Heart left ventricle (tissue), 16 donors: Measurements from ENCODE around the gene USP54. TPM values are rescaled to one million over a fixed set of nuclear protein-coding genes. Genes with fewer than 3 reads are reported as not detected.

Experiments used
- ATAC-seq, 4 donors: fragments of 200-7000 bp; cut with Tn5 transposase; one replicate each; pipeline ENCODE4 v1.9.1; 2020 to 2022; ENCODE audit warnings: moderate library complexity in 4 of 4, mild to moderate bottlenecking in 3 of 4, moderate number of reproducible peaks in 1 of 4
- DNase-seq, 5 donors: peaks; one replicate each; pipeline ENCODE4 v3.0.0-alpha.2; 2020
- H3K27ac ChIP-seq, 12 donors: fragments of 200-600 bp; sonication (generic) in 4 of 12; one replicate each; pipeline versions ENCODE4 v1.5.0 to v1.8.0; 2016 to 2022; ENCODE audit warnings: mild to moderate bottlenecking in 2 of 12
- H3K27me3 ChIP-seq, 9 donors: fragments of 200-600 bp; sonication (generic) in 2 of 9; one replicate each; pipeline versions ENCODE4 v1.5.1 to v1.8.0; 2016 to 2022; ENCODE audit warnings: mild to moderate bottlenecking in 3 of 9
- H3K36me3 ChIP-seq, 9 donors: fragments of 200-600 bp; sonication (generic) in 2 of 9; one replicate each; pipeline versions ENCODE4 v1.5.0 to v1.8.0; 2018 to 2022; ENCODE audit warnings: mild to moderate bottlenecking in 2 of 9
- H3K4me1 ChIP-seq, 12 donors: fragments of 200-600 bp; sonication (generic) in 4 of 12; one replicate each; pipeline versions ENCODE4 v1.5.0 to v1.8.0; 2016 to 2022; ENCODE audit warnings: mild to moderate bottlenecking in 3 of 12
- H3K4me3 ChIP-seq, 12 donors: fragments of 200-600 bp; sonication (generic) in 4 of 12; one replicate each; pipeline versions ENCODE4 v1.5.0 to v1.8.0; 2017 to 2022; ENCODE audit warnings: mild to moderate bottlenecking in 9 of 12, moderate library complexity in 4 of 12
- H3K9me3 ChIP-seq, 12 donors: fragments of 200-600 bp; sonication (generic) in 4 of 12; one replicate each; pipeline versions ENCODE4 v1.5.0 to v1.8.0; 2016 to 2022; ENCODE audit warnings: mild to moderate bottlenecking in 1 of 12
- CTCF ChIP-seq, 12 donors: fragments of 200-600 bp; sonication (generic) in 4 of 12; IDR thresholded peaks; one replicate each; pipeline versions ENCODE4 v1.5.0 to v1.8.0; 2018 to 2022; ENCODE audit warnings: antibody characterized with exemption in 12 of 12, mild to moderate bottlenecking in 5 of 12
- POLR2A ChIP-seq, 2 donors: fragments of 450-650 bp; IDR thresholded peaks; one replicate each; pipeline ENCODE4 v1.6.1; 2017; ENCODE audit warnings: antibody characterized with exemption in 2 of 2, mild to moderate bottlenecking in 2 of 2, moderate library complexity in 2 of 2
- WGBS, 4 donors: extraction: QIAGEN DNeasy Blood & Tissue Kit in 2 of 4; methylation state at CpG; one replicate each; pipeline versions ENCODE4 v1.1.5 to v1.1.7; 2013 to 2018; 5-methylcytosine and 5-hydroxymethylcytosine counted together
- intact Hi-C, 10 donors: fragments of 100-400 bp; cut with DNase I; formaldehyde crosslinking; loops; one replicate each; pipeline versions ENCODE4 v1.11.1 to v1.14.2; 2022
- polyA plus RNA-seq, 2 donors: library from polyadenylated mRNA; stranded (reverse); fragments of 200-250 nt; gene quantifications; one replicate each; pipeline ENCODE4 v1.2.3, GENCODE V29; 2013
- total RNA-seq, 9 donors: library from RNA; depleted of rRNA in 2 of 9; stranded (reverse); fragments of >200 nt in 2 of 9; fragmentation: NEBNext Ultra II Directional in 3 of 9; extraction: Animal tissue kit (Norgen Biotek cat#: 25700) in 3 of 9; gene quantifications; one replicate each; pipeline versions ENCODE4 v1.1.0 to v1.2.4, GENCODE V29; 2016 to 2023
- donor health status: ischemic (EF 13 %, LVEDD 7.1; RV severe dilation, severe dysfunction).
- donor health status: healthy with polysubstance abuse.
- donor health status: DM: no; HTN: yes; CAD: no.
- donor health status: DM: no; HTN: no; CAD: no.
- donor health status: ischemic (EF 25% LVEDD 6.9; RV normal size, moderate dysfunction).
- donor health status: ischemic (EF 25% LVEDD 5.7; RV mildly dilated, moderate dysfunction).
- donor health status: healthy.
- donor health status: DM: yes; HTN: yes; CAD: no.
- donor health status: ischemic (EF 35%, LVEDD 5.7; RV mildly dilated, moderate dysfunction).
- donor health status: nonischemic (EF 11% LVEDD 7.7; RV severe dilation, severe dysfunction).
- donor health status: DM: yes; HTN: yes; CAD: no.
- donor health status: PGD.
- donor health status: ischemic (EF 29% LVEDD 5.4; RV normal size, mild dysfunction).
- donor health status: nonischemic (EF 23%, LVEDD 6.1; RV moderate dilation, normal function).

The USP54 gene
- total and polyA plus RNA-seq, 11 donors: 9.1 to 37.3 (median 18.4) TPM

- Histone ChIP-seq H3K27ac (no peak overlapping the region), H3K36me3 (no peaks in the 10 kb centered on the region), H3K4me3 (no peak overlapping the region), H3K27me3 (no peaks in the 10 kb centered on the region), H3K4me1 (peaks cover 0 to 36% (median 19%) of the 10 kb centered on the region in 12 donors), H3K9me3 (no peaks in the 10 kb centered on the region)
- DNase-seq (no peak), ATAC-seq (no peak)
- TF ChIP-seq POLR2A (IDR thresholded peaks at IDR 0.05) (no peak), CTCF (IDR thresholded peaks at IDR 0.05) (no peak)
- intact Hi-C loops: loop anchor here in 3 of 10 donors (5.0 kb wide), 2 partner anchors 34 to 49 kb away; partner anchors contain the start of gene MYOZ1 (in 1 of the 3)
- WGBS, 4 donors: 97 to 98% (median 98%) methylated on average over 4 of the region's 4 CpGs
These were observed 2.0 kb upstream of the USP54 start for GRCh38 chr10:73593110-73593509.

GRCh38 chr10:73591935-73592699, 975 bp upstream of the USP54 start:
- TF ChIP-seq POLR2A (IDR thresholded peaks at IDR 0.05) (peak in 1 of 2 donors; percentile 32), CTCF (IDR thresholded peaks at IDR 0.05) (no peak)
- peak in 4 of 5 donors; percentile 48 to 70 (median 60) for DNase-seq
- Histone ChIP-seq H3K4me3 (peak overlapping the region in 6 of 12 donors; percentile 9 to 37 (median 20)), H3K36me3 (no peaks in the 10 kb centered on the region), H3K4me1 (peaks cover 0 to 37% (median 21%) of the 10 kb centered on the region in 12 donors), H3K27me3 (no peaks in the 10 kb centered on the region), H3K9me3 (no peaks in the 10 kb centered on the region), H3K27ac (peak overlapping the region; percentile 8 to 79 (median 68))
- WGBS, 4 donors: 29 to 35% (median 31%) methylated on average over 3 of the region's 3 CpGs
- intact Hi-C loops: loop anchor here in 3 of 10 donors (5.0 kb wide), 2 partner anchors 35 to 50 kb away; partner anchors contain the start of gene MYOZ1 (in 1 of the 3)
- peak; percentile 87 to 90 (median 87) for ATAC-seq

- DNase-seq (no peak), ATAC-seq (peak in 2 of 4 donors; percentile 26 to 43)
- Histone ChIP-seq H3K9me3 (peaks cover 0 to 3% (median 0%) of the 10 kb centered on the region in 12 donors), H3K4me3 (no peak overlapping the region), H3K36me3 (no peaks in the 10 kb centered on the region), H3K27ac (peak overlapping the region in 7 of 12 donors; percentile 3 to 41 (median 9)), H3K4me1 (peaks cover 0 to 54% (median 37%) of the 10 kb centered on the region in 12 donors), H3K27me3 (no peaks in the 10 kb centered on the region)
- intact Hi-C loops: loop anchor here in 5 of 10 donors (5.0 kb wide), 2 partner anchors 38 to 53 kb away; partner anchors contain the start of gene MYOZ1 (in 2 of the 5)
- no peak for TF ChIP-seq POLR2A (IDR thresholded peaks at IDR 0.05)
- no peak for TF ChIP-seq CTCF (IDR thresholded peaks at IDR 0.05)
- WGBS, 4 donors: 72 to 88% (median 82%) methylated on average over 3 of the region's 3 CpGs
These were observed 1.5 kb downstream of the USP54 start for GRCh38 chr10:73589563-73590126.

GRCh38 chr10:73588656-73589055, 2.5 kb downstream of the USP54 start:
- Histone ChIP-seq H3K27me3 (no peaks in the 10 kb centered on the region), H3K36me3 (no peaks in the 10 kb centered on the region), H3K9me3 (peaks cover 0 to 3% (median 0%) of the 10 kb centered on the region in 12 donors), H3K4me3 (no peak overlapping the region), H3K27ac (peak overlapping the region in 1 of 12 donors; percentile 41), H3K4me1 (peaks cover 0 to 54% (median 37%) of the 10 kb centered on the region in 12 donors)
- 86 to 97% (median 96%) methylated on average over 1 of the region's 1 CpG for WGBS, 4 donors
- DNase-seq (no peak), ATAC-seq (no peak)
- intact Hi-C loops: loop anchor here in 3 of 10 donors (5.0 kb wide), 2 partner anchors 39 to 54 kb away; partner anchors contain the start of gene MYOZ1 (in 1 of the 3)
- no peak for TF ChIP-seq CTCF (IDR thresholded peaks at IDR 0.05)
- no peak for TF ChIP-seq POLR2A (IDR thresholded peaks at IDR 0.05)
